ENCODE results near the gene COPS8.

- TF ChIP-seq POLR2A (IDR thresholded peaks at IDR 0.05; ENCODE audit: low read depth, low read length) (no peak), MYC (IDR thresholded peaks at IDR 0.05; ENCODE audit: low read depth, low read length) (no peak), CTCF (IDR thresholded peaks at IDR 0.05; ENCODE audit: extremely low read depth in 1 of 2, insufficient read depth in 1 of 2, low read depth in 1 of 2, low read length in 2 of 2) (no peak), EZH2 (IDR thresholded peaks at IDR 0.05; ENCODE audit: borderline replicate concordance, low read depth, low read length, severe bottlenecking) (no peak), FOS (IDR thresholded peaks at IDR 0.05; ENCODE audit: borderline replicate concordance, insufficient read depth, low read length) (peak; percentile 53), POLR2AphosphoS5 (IDR thresholded peaks at IDR 0.05; ENCODE audit: insufficient read depth, low read depth, low read length) (peak; percentile 74), JUN (IDR thresholded peaks at IDR 0.05; ENCODE audit: borderline replicate concordance, insufficient read depth, insufficient read length, low read depth) (peak; percentile 10), MAX (IDR thresholded peaks at IDR 0.05; ENCODE audit: insufficient read depth, insufficient read length) (no peak), GATA2 (IDR thresholded peaks at IDR 0.05; ENCODE audit: insufficient read depth, insufficient read length, low read depth, low read length) (peak; percentile 91)
These were observed 10.5 kb downstream of the COPS8 start for GRCh38 chr2:237096201-237096600.
